Endodermal cell (in vitro differentiated cells): ENCODE measurements around the gene LRRC32. TPM values are rescaled to one million over a fixed set of nuclear protein-coding genes. Genes with fewer than 3 reads are reported as not detected.

Source experiments
- DNase-seq: peaks from one replicate; pipeline ENCODE4 v3.0.0-alpha.2; 2017
- H3K27ac ChIP-seq: 2 replicates; pipeline ENCODE4 v1.5.1; 2013; ENCODE audit warnings: mild to moderate bottlenecking, low read depth, low read length, moderate library complexity
- H3K27me3 ChIP-seq: 2 replicates; pipeline ENCODE4 v1.6.1; 2013; ENCODE audit warnings: mild to moderate bottlenecking, low read length, moderate library complexity; ENCODE audit not compliant: insufficient read depth, control insufficient read depth, poor library complexity, severe bottlenecking
- H3K36me3 ChIP-seq: 2 replicates; pipeline ENCODE4 v1.7.0; 2013; ENCODE audit warnings: mild to moderate bottlenecking, low read length, moderate library complexity; ENCODE audit not compliant: control insufficient read depth, insufficient read depth
- H3K4me1 ChIP-seq: one replicate; pipeline ENCODE4 v1.7.0; 2013; ENCODE audit warnings: low read length; ENCODE audit not compliant: control insufficient read depth, insufficient read depth
- H3K4me3 ChIP-seq: 2 replicates; pipeline ENCODE4 v1.5.1; 2013; ENCODE audit warnings: mild to moderate bottlenecking, low read length, moderate library complexity
- H3K9ac ChIP-seq: 2 replicates; pipeline ENCODE4 v1.6.1; 2013; ENCODE audit warnings: mild to moderate bottlenecking, low read length, moderate library complexity; ENCODE audit not compliant: poor library complexity, severe bottlenecking; ENCODE audit errors: extremely low read depth
- H3K9me3 ChIP-seq: 2 replicates; pipeline ENCODE4 v1.6.1; 2013; ENCODE audit warnings: mild to moderate bottlenecking, low read length, moderate library complexity; ENCODE audit not compliant: control insufficient read depth
- H3K27ac Mint-ChIP-seq: 2 replicates; pipeline ENCODE4 v1.8.0; 2020; ENCODE audit warnings: mixed read lengths
- H3K27me3 Mint-ChIP-seq: 2 replicates; pipeline ENCODE4 v1.8.0; 2021; ENCODE audit warnings: mild to moderate bottlenecking, mixed read lengths; ENCODE audit not compliant: insufficient read depth
- H3K36me3 Mint-ChIP-seq: 2 replicates; pipeline ENCODE4 v1.8.0; 2020; ENCODE audit warnings: low read depth, mixed read lengths
- H3K4me1 Mint-ChIP-seq: 2 replicates; pipeline ENCODE4 v1.8.0; 2020; ENCODE audit warnings: mixed read lengths
- H3K4me3 Mint-ChIP-seq: 2 replicates; pipeline ENCODE4 v1.8.0; 2020; ENCODE audit warnings: mild to moderate bottlenecking, moderate library complexity, mixed read lengths
- H3K9me3 Mint-ChIP-seq: 2 replicates; pipeline ENCODE4 v1.8.0; 2020; ENCODE audit warnings: mild to moderate bottlenecking, mixed read lengths
- CTCF ChIP-seq: fragments of 200-600 bp; sonication (generic); conservative IDR thresholded peaks from 2 replicates; pipeline ENCODE4 v1.5.0; 2021; ENCODE audit warnings: antibody characterized with exemption, mild to moderate bottlenecking
- WGBS, 2 experiments: methylation state at CpG; one replicate each; pipeline versions ENCODE4 v1.1.5 to v1.1.7; 2013; ENCODE audit warnings: missing lambda C conversion rate in 2 of 2, mixed read lengths in 1 of 2; ENCODE audit not compliant: insufficient coverage in 1 of 2, insufficient read length in 1 of 2; 5-methylcytosine and 5-hydroxymethylcytosine counted together
- total RNA-seq, 2 donors: library from RNA; stranded (reverse); fragmentation: NEBNext Ultra II Directional in 1 of 2; extraction: Animal tissue kit (Norgen Biotek cat#: 25700) in 1 of 2; gene quantifications; 2 replicates in 1 of 2; 3 replicates in 1 of 2; pipeline ENCODE4 v1.2.1, GENCODE V29; 2021

Gene LRRC32
- total RNA-seq, 2 donors from 2014 or later, result 1.3 to 1.6 TPM

GRCh38 chr11:76712125-76712524 is 41.6 kb upstream of the LRRC32 start:
- no peaks in the 10 kb centered on the region for H3K27me3 ChIP-seq
- Mint-ChIP-seq H3K27me3 (peaks cover 9% of the 10 kb centered on the region), H3K9me3 (no peaks in the 10 kb centered on the region), H3K36me3 (no peaks in the 10 kb centered on the region), H3K27ac (no peak overlapping the region), H3K4me1 (no peaks in the 10 kb centered on the region), H3K4me3 (no peak overlapping the region)
- no peak overlapping the region for H3K9ac ChIP-seq
- H3K4me1 ChIP-seq, result no peaks in the 10 kb centered on the region
- 94 to 100% methylated on average over 4 to 6 of the region's 6 CpGs for WGBS, 2 experiments
- H3K27ac ChIP-seq, result no peak overlapping the region
- no peaks in the 10 kb centered on the region for H3K9me3 ChIP-seq
- TF ChIP-seq CTCF, result no peak
- no peak overlapping the region for H3K4me3 ChIP-seq
- H3K36me3 ChIP-seq, result no peaks in the 10 kb centered on the region
- no peak for DNase-seq

- H3K4me3 Mint-ChIP-seq, result no peak overlapping the region
- Histone ChIP-seq H3K27ac (no peak overlapping the region), H3K36me3 (no peaks in the 10 kb centered on the region), H3K27me3 (no peaks in the 10 kb centered on the region), H3K4me1 (no peaks in the 10 kb centered on the region), H3K9ac (no peak overlapping the region), H3K9me3 (no peaks in the 10 kb centered on the region), H3K4me3 (no peak overlapping the region)
- no peaks in the 10 kb centered on the region for H3K36me3 Mint-ChIP-seq
- 73 to 77% methylated on average over 3 to 4 of the region's 4 CpGs for WGBS, 2 experiments
- TF ChIP-seq CTCF, result no peak
- no peaks in the 10 kb centered on the region for H3K4me1 Mint-ChIP-seq
- DNase-seq, result no peak
- no peaks in the 10 kb centered on the region for H3K9me3 Mint-ChIP-seq
- peaks cover 9% of the 10 kb centered on the region for H3K27me3 Mint-ChIP-seq
- H3K27ac Mint-ChIP-seq, result no peak overlapping the region
Measured at GRCh38 chr11:76709756-76710155, 39.2 kb upstream of the LRRC32 start.

DNA sequence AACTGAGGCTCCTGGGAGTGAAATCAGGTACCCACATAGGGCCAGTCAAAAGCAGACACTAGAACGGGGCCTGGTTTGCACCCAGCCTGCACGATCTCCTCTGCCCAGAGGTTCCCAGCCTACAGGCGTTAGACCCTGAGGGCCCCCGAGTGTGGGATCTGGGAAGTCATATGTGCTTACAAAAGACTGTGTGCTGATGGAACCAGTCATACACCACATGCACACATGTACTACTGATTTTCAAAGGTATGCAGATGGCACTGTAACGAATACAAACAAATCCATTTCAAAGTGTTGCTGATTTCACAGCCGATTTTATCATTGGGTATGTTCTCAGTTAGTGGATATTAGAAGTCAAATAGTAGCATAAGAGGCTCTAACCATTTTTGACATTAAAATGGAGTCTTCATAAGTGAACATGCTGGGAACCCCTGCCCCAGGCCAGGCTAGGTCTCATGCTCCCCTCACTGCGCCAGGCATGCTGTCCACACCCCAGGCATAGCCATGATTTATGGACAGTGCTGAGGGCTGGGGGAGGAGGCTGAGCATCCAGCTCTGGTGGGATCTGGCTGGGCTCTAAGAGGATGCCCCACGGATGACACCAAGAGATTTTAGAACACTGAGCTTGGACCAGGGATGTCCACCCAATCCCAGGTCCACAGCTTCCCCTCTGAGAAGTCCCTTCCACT is 38.6 kb upstream of the LRRC32 start:
- WGBS, 2 experiments, result 82 to 89% methylated on average over 6 to 8 of the region's 8 CpGs
- no peak for TF ChIP-seq CTCF

More for the DNA sequence above, 38.6 kb upstream of the LRRC32 start:
- peaks cover 6% of the 10 kb centered on the region for H3K27me3 Mint-ChIP-seq
- no peaks in the 10 kb centered on the region for H3K36me3 Mint-ChIP-seq
- no peak overlapping the region for H3K4me3 Mint-ChIP-seq
- Histone ChIP-seq H3K9me3 (no peaks in the 10 kb centered on the region), H3K4me3 (no peak overlapping the region), H3K27me3 (no peaks in the 10 kb centered on the region), H3K36me3 (no peaks in the 10 kb centered on the region), H3K9ac (no peak overlapping the region), H3K27ac (no peak overlapping the region), H3K4me1 (peaks cover 1% of the 10 kb centered on the region)
- no peak overlapping the region for H3K27ac Mint-ChIP-seq
- no peaks in the 10 kb centered on the region for H3K9me3 Mint-ChIP-seq
- H3K4me1 Mint-ChIP-seq, result peaks cover 3% of the 10 kb centered on the region
- DNase-seq, result no peak
